ENCODE data around the gene LNX1.

DNA sequence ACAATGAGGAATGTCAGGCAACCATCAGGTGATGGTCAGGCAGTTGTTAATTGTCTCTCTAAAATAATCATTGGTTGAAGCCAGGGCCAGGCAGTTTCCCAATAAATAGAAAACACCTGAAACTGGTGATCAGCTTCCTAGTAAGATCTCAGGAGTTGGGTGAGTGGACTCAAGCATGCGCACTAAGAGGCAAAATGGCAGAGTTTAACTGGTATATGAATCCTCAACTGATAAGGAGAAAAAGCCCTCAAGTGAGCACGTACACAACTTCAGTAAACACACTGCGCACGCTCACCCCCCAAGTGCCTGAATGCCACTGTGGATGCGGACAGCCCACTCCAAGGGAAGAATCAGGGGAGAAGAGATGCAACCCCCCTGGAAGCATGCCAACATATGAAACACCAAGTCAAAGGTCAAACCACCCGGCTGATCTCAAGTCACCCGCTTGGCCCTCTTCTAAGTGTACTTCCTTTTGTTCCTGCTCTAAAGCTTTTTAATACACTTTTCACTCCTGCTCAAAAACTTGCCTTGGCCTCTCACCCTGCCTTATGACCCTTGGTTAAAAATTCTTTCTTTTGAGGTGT lies 39.9 kb downstream of the LNX1 start:
- TF ChIP-seq, protein P1, sequence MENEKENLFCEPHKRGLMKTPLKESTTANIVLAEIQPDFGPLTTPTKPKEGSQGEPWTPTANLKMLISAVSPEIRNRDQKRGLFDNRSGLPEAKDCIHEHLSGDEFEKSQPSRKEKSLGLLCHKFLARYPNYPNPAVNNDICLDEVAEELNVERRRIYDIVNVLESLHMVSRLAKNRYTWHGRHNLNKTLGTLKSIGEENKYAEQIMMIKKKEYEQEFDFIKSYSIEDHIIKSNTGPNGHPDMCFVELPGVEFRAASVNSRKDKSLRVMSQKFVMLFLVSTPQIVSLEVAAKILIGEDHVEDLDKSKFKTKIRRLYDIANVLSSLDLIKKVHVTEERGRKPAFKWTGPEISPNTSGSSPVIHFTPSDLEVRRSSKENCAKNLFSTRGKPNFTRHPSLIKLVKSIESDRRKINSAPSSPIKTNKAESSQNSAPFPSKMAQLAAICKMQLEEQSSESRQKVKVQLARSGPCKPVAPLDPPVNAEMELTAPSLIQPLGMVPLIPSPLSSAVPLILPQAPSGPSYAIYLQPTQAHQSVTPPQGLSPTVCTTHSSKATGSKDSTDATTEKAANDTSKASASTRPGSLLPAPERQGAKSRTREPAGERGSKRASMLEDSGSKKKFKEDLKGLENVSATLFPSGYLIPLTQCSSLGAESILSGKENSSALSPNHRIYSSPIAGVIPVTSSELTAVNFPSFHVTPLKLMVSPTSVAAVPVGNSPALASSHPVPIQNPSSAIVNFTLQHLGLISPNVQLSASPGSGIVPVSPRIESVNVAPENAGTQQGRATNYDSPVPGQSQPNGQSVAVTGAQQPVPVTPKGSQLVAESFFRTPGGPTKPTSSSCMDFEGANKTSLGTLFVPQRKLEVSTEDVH (IDR thresholded peaks at IDR 0.05; ENCODE audit: low read depth, partially characterized antibody), result no peak
- TF ChIP-seq, protein P2, sequence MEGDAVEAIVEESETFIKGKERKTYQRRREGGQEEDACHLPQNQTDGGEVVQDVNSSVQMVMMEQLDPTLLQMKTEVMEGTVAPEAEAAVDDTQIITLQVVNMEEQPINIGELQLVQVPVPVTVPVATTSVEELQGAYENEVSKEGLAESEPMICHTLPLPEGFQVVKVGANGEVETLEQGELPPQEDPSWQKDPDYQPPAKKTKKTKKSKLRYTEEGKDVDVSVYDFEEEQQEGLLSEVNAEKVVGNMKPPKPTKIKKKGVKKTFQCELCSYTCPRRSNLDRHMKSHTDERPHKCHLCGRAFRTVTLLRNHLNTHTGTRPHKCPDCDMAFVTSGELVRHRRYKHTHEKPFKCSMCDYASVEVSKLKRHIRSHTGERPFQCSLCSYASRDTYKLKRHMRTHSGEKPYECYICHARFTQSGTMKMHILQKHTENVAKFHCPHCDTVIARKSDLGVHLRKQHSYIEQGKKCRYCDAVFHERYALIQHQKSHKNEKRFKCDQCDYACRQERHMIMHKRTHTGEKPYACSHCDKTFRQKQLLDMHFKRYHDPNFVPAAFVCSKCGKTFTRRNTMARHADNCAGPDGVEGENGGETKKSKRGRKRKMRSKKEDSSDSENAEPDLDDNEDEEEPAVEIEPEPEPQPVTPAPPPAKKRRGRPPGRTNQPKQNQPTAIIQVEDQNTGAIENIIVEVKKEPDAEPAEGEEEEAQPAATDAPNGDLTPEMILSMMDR (IDR thresholded peaks at IDR 0.05 in 2 of 3, conservative IDR thresholded peaks at IDR 0.05 in 1 of 3; ENCODE audit: control insufficient read depth in 2 of 3, extremely low read depth in 1 of 3, insufficient read depth in 1 of 3, low read depth in 3 of 3, low read length in 3 of 3), result no peak
- TF ChIP-seq, protein P3, sequence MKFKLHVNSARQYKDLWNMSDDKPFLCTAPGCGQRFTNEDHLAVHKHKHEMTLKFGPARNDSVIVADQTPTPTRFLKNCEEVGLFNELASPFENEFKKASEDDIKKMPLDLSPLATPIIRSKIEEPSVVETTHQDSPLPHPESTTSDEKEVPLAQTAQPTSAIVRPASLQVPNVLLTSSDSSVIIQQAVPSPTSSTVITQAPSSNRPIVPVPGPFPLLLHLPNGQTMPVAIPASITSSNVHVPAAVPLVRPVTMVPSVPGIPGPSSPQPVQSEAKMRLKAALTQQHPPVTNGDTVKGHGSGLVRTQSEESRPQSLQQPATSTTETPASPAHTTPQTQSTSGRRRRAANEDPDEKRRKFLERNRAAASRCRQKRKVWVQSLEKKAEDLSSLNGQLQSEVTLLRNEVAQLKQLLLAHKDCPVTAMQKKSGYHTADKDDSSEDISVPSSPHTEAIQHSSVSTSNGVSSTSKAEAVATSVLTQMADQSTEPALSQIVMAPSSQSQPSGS (IDR thresholded peaks at IDR 0.05; ENCODE audit: low read length), result no peak

Data from GM12878 (cell line).